A549 (cell line): ENCODE data around the gene CRB1. TPM values are rescaled to one million over a fixed set of nuclear protein-coding genes. Genes with fewer than 3 reads are reported as not detected.
"Not testable (repeated sequence)": the region's sequence is repeated elsewhere in the genome, so short reads cannot be mapped to it uniquely, and the experiment has no call there.

ENCODE experiments used
- ATAC-seq, 2 experiments: fragments of 200-7000 bp in 1 of 2; fragments of >200 bp in 1 of 2; cut with Nextera tagmentation in 1 of 2; cut with Tn5 transposase in 1 of 2; 3 replicates each; pipeline versions ENCODE4 v1.8.0 to v1.9.1; 2018 to 2020; ENCODE audit warnings: mild to moderate bottlenecking in 1 of 2, moderate library complexity in 1 of 2
- CTCF ChIA-PET: fragments of 300-600 bp; sonication (Branson Sonifier 250); formaldehyde crosslinking; extraction: SDS; loops from one replicate; lab custom pipeline; 2021; ENCODE audit warnings: antibody characterized with exemption, inconsistent platforms; lab: Yijun Ruan, JAX
- POLR2A ChIA-PET: fragments of 350-600 bp; formaldehyde crosslinking; extraction: SDS; loops from one replicate; lab custom pipeline; 2021; ENCODE audit warnings: antibody characterized with exemption, inconsistent platforms; lab: Yijun Ruan, JAX
- DNase-seq, 2 experiments: peaks; one replicate each; pipeline versions ENCODE4 v3.0.0 to v3.0.0-alpha.2; 2011 to 2016; ENCODE audit warnings: low read depth in 1 of 2, low spot score in 1 of 2
- FAIRE-seq: peaks from 2 replicates; lab custom pipeline; 2011; peaks lifted over from hg19 to GRCh38; lab: Jason Lieb, UNC
- H3K27ac ChIP-seq, 2 experiments: fragments of >200 bp; sonication (Bioruptor Twin); formaldehyde crosslinking; 3 replicates each; pipeline ENCODE4 v1.5.1; 2016 to 2017
- H3K4me1 ChIP-seq: fragments of >200 bp; sonication (Bioruptor Twin); formaldehyde crosslinking; 3 replicates; pipeline ENCODE4 v1.6.1; 2016
- H3K4me2 ChIP-seq: fragments of >200 bp; sonication (Bioruptor Twin); formaldehyde crosslinking; 3 replicates; pipeline ENCODE4 v1.6.1; 2016
- H3K4me3 ChIP-seq: fragments of >200 bp; sonication (Bioruptor Twin); formaldehyde crosslinking; 3 replicates; pipeline ENCODE4 v1.5.1; 2016
- H3K9me3 ChIP-seq: fragments of >200 bp; sonication (Bioruptor Twin); formaldehyde crosslinking; 3 replicates; pipeline ENCODE4 v1.6.1; 2016
- BCL3 ChIP-seq: fragments of >200 bp; sonication (Bioruptor Twin); formaldehyde crosslinking; IDR thresholded peaks from 3 replicates; pipeline ENCODE4 v1.6.1; 2016
- FOSB ChIP-seq: fragments of 250-450 bp; sonication (Bioruptor Pico); IDR thresholded peaks from 2 replicates; pipeline ENCODE4 v1.5.0; 2020; ENCODE audit warnings: mild to moderate bottlenecking, moderate library complexity
- FOSL2 ChIP-seq, 2 experiments: fragments of 450-650 bp in 1 of 2; fragments of >200 bp in 1 of 2; sonication (Bioruptor Twin) in 1 of 2; formaldehyde crosslinking; IDR thresholded peaks; 2 replicates each; pipeline versions ENCODE4 v1.5.0 to v1.6.1; 2016 to 2020; ENCODE audit warnings: mild to moderate bottlenecking in 1 of 2, moderate library complexity in 1 of 2
- GATA3 ChIP-seq: IDR thresholded peaks from 2 replicates; pipeline ENCODE4 v1.6.1; 2012; ENCODE audit warnings: borderline replicate concordance
- HEYL ChIP-seq: fragments of 250-450 bp; sonication (Bioruptor Pico); IDR thresholded peaks from 2 replicates; pipeline ENCODE4 v1.8.0; 2021; ENCODE audit warnings: mild to moderate bottlenecking, moderate library complexity
- HOXA7 ChIP-seq: fragments of 250-450 bp; sonication (Bioruptor Pico); IDR thresholded peaks from 2 replicates; pipeline ENCODE4 v1.5.0; 2020; ENCODE audit warnings: mild to moderate bottlenecking, moderate library complexity
- HOXB13 ChIP-seq: fragments of 250-450 bp; sonication (Bioruptor Pico); IDR thresholded peaks from 2 replicates; pipeline ENCODE4 v1.5.0; 2020; ENCODE audit warnings: low read depth, mild to moderate bottlenecking, moderate library complexity
- JUN ChIP-seq, 2 experiments: fragments of >200 bp; sonication (Bioruptor Twin); formaldehyde crosslinking; IDR thresholded peaks; 2 replicates in 1 of 2; 3 replicates in 1 of 2; pipeline ENCODE4 v1.6.1; 2016 to 2017
- KDM5A ChIP-seq: fragments of 200-600 bp; sonication (generic); IDR thresholded peaks from 2 replicates; pipeline ENCODE4 v1.6.1; 2016; ENCODE audit warnings: antibody characterized with exemption, mild to moderate bottlenecking
- MAZ ChIP-seq: fragments of 150-350 bp; IDR thresholded peaks from 2 replicates; pipeline ENCODE4 v1.6.1; 2014; ENCODE audit warnings: antibody characterized with exemption, low read depth, low read length, borderline replicate concordance
- MYC ChIP-seq: IDR thresholded peaks from 2 replicates; pipeline ENCODE4 v1.6.1; 2012; ENCODE audit warnings: mild to moderate bottlenecking, inconsistent platforms, low read length, improper control_type of control experiment, borderline replicate concordance
- NPAS2 ChIP-seq: fragments of 250-450 bp; sonication (Bioruptor Pico); IDR thresholded peaks from 2 replicates; pipeline ENCODE4 v1.8.0; 2022; ENCODE audit warnings: mild to moderate bottlenecking, moderate library complexity, borderline replicate concordance
- NR3C1 ChIP-seq: fragments of >200 bp; sonication (Bioruptor Twin); formaldehyde crosslinking; IDR thresholded peaks from 3 replicates; pipeline ENCODE4 v1.6.1; 2017
- POLR2A ChIP-seq: IDR thresholded peaks from 2 replicates; pipeline ENCODE4 v1.6.1; 2012; ENCODE audit warnings: mild to moderate bottlenecking, low read length
- POLR2AphosphoS2 ChIP-seq: conservative IDR thresholded peaks from 2 replicates; pipeline ENCODE4 v1.6.1; 2012; ENCODE audit warnings: low read length, improper control_type of control experiment, inconsistent platforms
- RARB ChIP-seq: fragments of 250-450 bp; sonication (Bioruptor Pico); IDR thresholded peaks from 2 replicates; pipeline ENCODE4 v1.8.0; 2021; ENCODE audit warnings: mild to moderate bottlenecking, moderate library complexity
- RCOR1 ChIP-seq: fragments of 150-350 bp; IDR thresholded peaks from 2 replicates; pipeline ENCODE4 v1.6.1; 2014; ENCODE audit warnings: antibody characterized with exemption, low read length, low read depth
- RFX5 ChIP-seq: fragments of 450-650 bp; IDR thresholded peaks from 2 replicates; pipeline ENCODE4 v1.7.1; 2014; ENCODE audit warnings: antibody characterized with exemption, mild to moderate bottlenecking, moderate library complexity
- SMC3 ChIP-seq: fragments of >200 bp; sonication (Bioruptor Twin); formaldehyde crosslinking; IDR thresholded peaks from 3 replicates; pipeline ENCODE4 v1.6.1; 2018; ENCODE audit warnings: inconsistent platforms
- SREBF2 ChIP-seq: fragments of 450-650 bp; IDR thresholded peaks from 2 replicates; pipeline ENCODE4 v1.6.1; 2014; ENCODE audit warnings: mild to moderate bottlenecking, moderate library complexity
- TFCP2L1 ChIP-seq: fragments of 250-450 bp; sonication (Bioruptor Pico); IDR thresholded peaks from 2 replicates; pipeline ENCODE4 v1.5.0; 2021; ENCODE audit warnings: mild to moderate bottlenecking
- TP53 ChIP-seq: fragments of 250-450 bp; sonication (Bioruptor Pico); IDR thresholded peaks from 2 replicates; pipeline ENCODE4 v1.5.0; 2021; ENCODE audit warnings: mild to moderate bottlenecking, moderate library complexity
- ZC3H11A ChIP-seq: fragments of 450-650 bp; IDR thresholded peaks from 2 replicates; pipeline ENCODE4 v1.6.1; 2014; ENCODE audit warnings: antibody characterized with exemption, mild to moderate bottlenecking
- WGBS: methylation state at CpG from one replicate; pipeline ENCODE4 v1.1.6; 2017; ENCODE audit errors: missing lambda C conversion rate; 5-methylcytosine and 5-hydroxymethylcytosine counted together
- polyA plus RNA-seq, 4 experiments: library from polyadenylated mRNA; depleted of rRNA in 3 of 4; stranded (reverse); fragments of >200 nt; fragmentation: RNase III in 1 of 4; extraction: RNeasy Plus Mini Kit Qiagen cat#74134 plus additional on column Dnase treatment in 1 of 4; gene quantifications; 2 replicates in 3 of 4; 3 replicates in 1 of 4; pipeline ENCODE4 v1.2.3, GENCODE V29; 2011 to 2017

CRB1 gene
- polyA plus RNA-seq, 2 of the 4 experiments (the other 2 are of a cell fraction), result not detected

- H3K9me3 ChIP-seq, result no peaks in the 10 kb centered on the region
- H3K4me2 ChIP-seq, result no peak overlapping the region
- ATAC-seq, result no peak
- H3K27ac ChIP-seq, result no peak overlapping the region
- H3K4me1 ChIP-seq, result no peaks in the 10 kb centered on the region
- no peak for DNase-seq
- H3K4me3 ChIP-seq, result no peak overlapping the region
- WGBS, result 31% methylated on average over 2 of the region's 2 CpGs
- CTCF ChIA-PET, result no interaction called here
- POLR2A ChIA-PET, result no interaction called here
- FAIRE-seq, result no peak
- no peak for TF ChIP-seq BCL3
- TF ChIP-seq ZC3H11A, result no peak
- TF ChIP-seq HOXA7 (CRISPR knock-in tag), result no peak
- no peak for TF ChIP-seq GATA3
- no peak for TF ChIP-seq SMC3
- TF ChIP-seq FOSL2 (IDR thresholded peaks at IDR 0.05), result no peak
- no peak for TF ChIP-seq FOSL2 (CRISPR knock-in tag; IDR thresholded peaks at IDR 0.05)
- TF ChIP-seq JUN (IDR thresholded peaks at IDR 0.05), result no peak
- no peak for TF ChIP-seq NPAS2
- TF ChIP-seq HOXB13 (CRISPR knock-in tag), result no peak
These were observed 134.1 kb downstream of the CRB1 start for GRCh38 chr1:197402189-197402588.

- ATAC-seq, H3K4me3 ChIP-seq, FAIRE-seq, H3K9me3 ChIP-seq, POLR2A ChIA-PET, H3K4me2 ChIP-seq, H3K4me1 ChIP-seq, DNase-seq, CTCF ChIA-PET, H3K27ac ChIP-seq: not testable (repeated sequence)
- WGBS, result 57% methylated on average over 6 of the region's 8 CpGs
These were observed 136.7 kb downstream of the CRB1 start for GRCh38 chr1:197404774-197405173.

GRCh38 chr1:197405614-197406013 is 137.6 kb downstream of the CRB1 start:
- not testable (repeated sequence) for ATAC-seq

GRCh38 chr1:197413564-197413963 is 145.5 kb downstream of the CRB1 start:
- ChIA-PET POLR2A (no interaction called here), CTCF (no interaction called here)
- H3K4me1 ChIP-seq, result no peaks in the 10 kb centered on the region
- no peak for TF ChIP-seq POLR2AphosphoS2
- TF ChIP-seq RARB (CRISPR knock-in tag), result no peak
- TF ChIP-seq NR3C1, result no peak
- no peak for TF ChIP-seq JUN (IDR thresholded peaks at IDR 0.05)
- TF ChIP-seq RCOR1, result no peak
- TF ChIP-seq HOXB13 (CRISPR knock-in tag), result no peak
- no peak for TF ChIP-seq GATA3
- ATAC-seq, result no peak
- FAIRE-seq, result no peak
- H3K9me3 ChIP-seq, result no peaks in the 10 kb centered on the region
- H3K27ac ChIP-seq, result no peak overlapping the region
- DNase-seq, result no peak
- 35% methylated on average over 2 of the region's 2 CpGs for WGBS
- H3K4me3 ChIP-seq, result no peak overlapping the region
- no peak overlapping the region for H3K4me2 ChIP-seq

More at GRCh38 chr1:197405614-197406013, 137.6 kb downstream of the CRB1 start:
- H3K4me1 ChIP-seq, H3K4me3 ChIP-seq, POLR2A ChIA-PET, H3K27ac ChIP-seq, FAIRE-seq, H3K4me2 ChIP-seq, H3K9me3 ChIP-seq, DNase-seq, CTCF ChIA-PET: not testable (repeated sequence)
- no CpG with 5 or more reads among the region's 28 CpGs for WGBS

- ATAC-seq, result no peak
- Histone ChIP-seq H3K4me2 (no peak overlapping the region), H3K9me3 (no peaks in the 10 kb centered on the region), H3K4me3 (no peak overlapping the region), H3K27ac (no peak overlapping the region), H3K4me1 (no peaks in the 10 kb centered on the region)
- TF ChIP-seq TFCP2L1, result no peak
- TF ChIP-seq NPAS2, result no peak
- no peak for TF ChIP-seq POLR2A
- TF ChIP-seq MYC, result no peak
- TF ChIP-seq RFX5, result no peak
- TF ChIP-seq SMC3, result no peak
- no peak for TF ChIP-seq MAZ
- no peak for TF ChIP-seq KDM5A
- no peak for TF ChIP-seq HOXB13 (CRISPR knock-in tag)
- TF ChIP-seq POLR2AphosphoS2, result no peak
- TF ChIP-seq ZC3H11A, result no peak
- TF ChIP-seq SREBF2, result no peak
- no peak for TF ChIP-seq HEYL
- no peak for TF ChIP-seq BCL3
- no peak for TF ChIP-seq RARB (CRISPR knock-in tag)
- no peak for TF ChIP-seq TP53
- no peak for TF ChIP-seq FOSB (CRISPR knock-in tag)
- FAIRE-seq, result no peak
- ChIA-PET POLR2A (no interaction called here), CTCF (no interaction called here)
- no peak for DNase-seq
- 36% methylated on average over 3 of the region's 3 CpGs for WGBS
These were observed 147.2 kb downstream of the CRB1 start for GRCh38 chr1:197415221-197415620.
